Activated CD4-positive, alpha-beta T cell treated with anti-CD3 and anti-CD28 coated beads, Interleukin-2, amount 50 U/mL, for 4 hours (primary cell): Measurements from ENCODE around the gene RNF39.
"Not testable (repeated sequence)": the region's sequence is repeated elsewhere in the genome, so short reads cannot be mapped to it uniquely, and the experiment has no call there.

Source experiments
- DNase-seq, 2 experiments: peaks; one replicate each; pipeline ENCODE4 v3.0.0-alpha.2; 2020

Gene RNF39

DNA sequence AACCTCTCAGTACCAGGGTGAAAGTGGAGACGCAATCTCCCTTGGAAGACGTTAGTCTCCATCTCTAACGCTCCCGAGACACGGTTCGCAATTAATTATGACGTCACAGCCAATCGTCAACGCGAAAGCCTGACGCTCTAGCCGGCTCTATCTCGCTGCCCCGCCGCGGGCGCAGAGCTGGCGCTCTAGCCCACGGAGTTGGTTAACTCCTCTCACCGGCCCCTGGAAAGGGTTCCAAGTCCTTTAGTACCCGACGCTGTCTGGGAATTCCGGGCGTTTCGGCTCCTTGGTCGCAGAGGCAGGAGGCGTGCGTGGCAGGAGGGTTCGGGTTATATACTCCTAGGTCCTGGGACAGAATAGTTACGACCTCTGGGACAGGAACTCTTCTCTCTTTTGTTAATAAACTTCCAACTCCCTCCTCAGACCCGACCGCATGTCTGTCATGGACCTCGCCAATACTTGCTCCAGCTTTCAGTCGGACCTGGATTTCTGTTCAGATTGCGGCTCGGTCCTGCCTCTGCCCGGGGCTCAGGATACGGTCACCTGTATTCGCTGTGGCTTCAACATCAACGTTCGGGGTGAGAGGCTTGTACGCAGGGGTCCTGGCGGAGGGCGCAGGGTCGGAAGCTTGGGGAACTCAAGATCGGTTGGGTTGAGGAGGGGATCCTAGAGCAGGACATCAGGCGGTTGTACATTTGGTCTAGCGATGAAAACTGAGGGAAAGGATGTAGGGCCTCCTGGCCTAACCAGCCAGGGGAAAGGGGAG, 14.3 kb downstream of the RNF39 start, which contains the start of gene POLR1H:
TSS of gene POLR1H (plus strand) at position 174 of the 766 bp plus-strand sequence. CDS start at position 434, 260 bp downstream.
- DNase-seq: peak; percentile 80 to 81

DNA sequence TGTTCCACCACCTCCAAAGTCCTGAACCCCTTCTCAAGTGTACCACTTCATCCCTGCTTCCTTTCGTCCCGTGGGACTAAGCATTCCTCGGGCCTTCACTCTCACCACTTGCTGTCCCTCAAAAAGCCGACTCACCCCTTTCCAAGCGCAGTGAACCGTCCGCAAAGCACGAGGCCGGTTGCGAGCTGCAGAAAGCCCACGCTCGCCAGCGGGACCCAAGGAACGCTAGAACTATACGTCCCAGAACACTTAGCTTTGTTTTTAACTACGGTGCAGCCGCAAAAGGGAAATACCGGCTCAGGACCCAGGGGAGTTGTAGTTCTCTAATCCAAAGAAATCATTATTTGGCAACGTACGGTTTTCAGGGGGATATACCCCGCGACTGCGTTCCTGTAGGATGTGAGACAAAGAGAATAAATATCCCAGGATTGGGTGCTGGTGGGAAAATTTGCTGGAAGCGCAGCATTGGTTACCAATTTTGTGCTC, 14.9 kb downstream of the RNF39 start:
- DNase-seq: no peak

DNA sequence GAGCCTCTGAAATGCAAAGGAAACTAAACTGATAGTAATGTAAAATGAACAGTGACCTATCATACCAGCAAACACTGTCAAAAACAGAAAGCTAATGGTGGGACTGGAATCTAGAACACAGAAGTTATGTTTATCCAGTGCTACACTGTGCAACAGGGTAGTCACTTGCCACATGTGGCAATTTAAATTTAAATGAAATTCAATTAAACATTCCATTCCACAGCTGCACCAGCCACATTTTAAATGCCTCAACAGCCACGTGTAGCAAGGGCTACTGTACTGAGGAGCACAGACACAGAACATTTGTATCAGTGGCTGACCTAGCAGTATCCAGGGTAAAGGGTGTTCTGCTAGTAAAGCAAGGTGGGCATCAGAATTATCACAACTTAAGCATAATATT, 20.1 kb downstream of the RNF39 start:
- DNase-seq: no peak

DNA sequence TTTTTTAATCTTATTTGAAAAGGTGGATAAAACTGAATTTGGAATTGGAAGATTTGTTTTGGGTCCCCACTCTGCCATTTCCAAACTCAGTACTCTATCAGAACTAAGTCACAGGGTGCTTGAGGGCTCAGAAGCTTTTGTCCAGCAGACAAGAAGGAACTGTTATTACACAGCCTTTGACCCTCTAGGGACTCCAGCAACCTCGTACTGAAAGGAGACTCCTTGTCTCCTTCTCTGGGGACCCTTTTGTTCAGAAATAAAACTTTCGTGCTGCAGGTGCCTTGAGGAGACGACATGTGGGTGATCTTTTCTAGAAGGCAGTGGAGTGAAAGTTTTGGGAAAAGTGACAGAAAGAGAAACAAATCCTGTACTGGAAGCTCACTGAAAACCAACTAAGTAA, 21.9 kb downstream of the RNF39 start:
- DNase-seq: no peak

DNA sequence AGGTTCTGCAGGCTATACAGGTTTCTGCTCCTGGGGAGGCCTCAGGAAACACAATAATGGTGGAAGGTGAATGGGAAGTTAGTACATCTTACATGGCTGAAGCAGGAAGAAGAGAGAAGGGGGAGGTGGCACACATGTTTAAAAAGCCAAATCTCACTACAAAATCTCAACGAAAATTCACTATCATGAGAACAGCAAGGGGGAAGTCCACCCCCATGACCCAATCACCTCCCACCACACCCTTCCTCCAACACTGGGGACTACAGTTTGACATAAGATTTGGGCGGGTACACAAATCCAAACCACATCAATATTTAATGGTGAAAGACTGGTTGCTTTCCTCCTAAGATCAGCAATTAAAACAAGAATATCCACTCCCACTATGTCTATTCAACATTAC, 28.3 kb downstream of the RNF39 start:
- no peak for DNase-seq

DNA sequence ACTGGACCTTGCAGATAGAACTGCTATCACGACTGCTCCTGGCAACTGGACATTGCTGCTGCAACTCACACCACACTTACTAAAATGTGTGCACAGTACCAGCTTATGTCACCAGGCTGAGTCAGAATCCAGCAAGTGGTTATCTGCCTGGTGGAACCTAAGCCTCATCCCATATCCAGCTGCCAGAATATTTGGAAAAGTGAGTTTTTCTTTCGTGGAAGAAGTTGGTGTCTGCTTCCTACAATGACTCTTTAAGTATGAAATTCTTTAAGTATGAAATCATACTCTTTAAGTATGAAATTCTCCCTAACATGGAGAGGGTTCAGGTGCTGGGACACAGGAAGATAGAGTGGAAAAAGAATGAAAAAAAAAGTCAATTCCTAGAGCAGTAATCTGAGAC, 30.9 kb downstream of the RNF39 start:
- DNase-seq: no peak

DNA sequence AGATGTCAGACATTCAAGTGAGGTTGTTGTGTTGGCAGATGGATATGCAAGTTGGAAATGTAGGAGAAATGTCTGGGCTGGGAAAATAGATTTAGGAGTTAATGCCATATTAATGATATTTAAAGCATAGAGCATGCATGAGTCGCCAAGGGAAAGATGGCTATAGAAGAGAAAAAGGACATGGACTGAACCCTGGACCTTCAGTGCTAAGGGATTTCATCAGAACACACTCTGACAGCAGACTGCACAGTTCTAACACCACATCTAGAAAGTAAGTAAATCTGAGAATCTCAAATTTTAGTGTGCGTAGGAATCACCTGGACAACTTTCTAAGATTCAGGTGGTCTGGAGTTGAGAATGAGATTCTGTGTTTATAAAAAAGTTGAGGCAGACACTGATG, 31.8 kb downstream of the RNF39 start:
- DNase-seq: no peak

DNA sequence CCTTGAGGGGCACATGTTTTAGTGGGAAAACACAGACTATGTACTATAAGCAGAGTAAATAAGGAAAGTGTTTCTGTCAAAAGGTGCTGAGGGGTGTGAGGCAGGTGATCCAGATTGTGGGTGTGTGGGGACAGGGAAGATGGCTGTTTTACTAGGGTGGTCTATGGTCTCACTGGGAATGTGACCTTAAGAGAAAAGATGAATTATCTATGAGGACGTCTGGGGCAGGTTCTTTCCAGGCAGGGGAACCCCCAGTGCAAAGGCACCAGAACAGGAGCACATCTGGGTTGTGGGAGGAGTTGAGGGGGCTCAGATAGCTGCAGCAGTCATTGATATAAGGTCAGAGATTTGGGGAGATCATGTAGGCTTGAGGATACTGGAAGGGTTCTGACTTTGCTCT, 32.7 kb downstream of the RNF39 start:
- no peak for DNase-seq

DNA sequence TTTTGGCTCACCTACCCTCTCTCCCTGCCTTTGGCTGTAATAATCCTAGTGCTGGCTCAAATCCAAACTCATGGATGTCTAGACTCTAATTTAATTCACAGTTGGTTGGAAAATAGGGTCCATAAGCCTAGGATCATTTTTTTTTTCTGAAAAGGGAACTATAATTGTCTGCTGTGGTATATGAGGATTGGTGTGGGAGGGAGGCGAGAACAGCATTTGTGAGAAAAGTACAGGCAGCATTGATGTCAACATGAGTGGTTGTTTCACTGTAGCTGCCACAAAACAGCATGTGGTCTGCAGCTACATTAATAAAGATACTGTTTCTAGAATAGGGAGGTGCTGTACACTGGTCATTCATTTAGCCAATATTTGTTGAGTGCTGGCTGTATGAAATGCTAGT, 33.1 kb downstream of the RNF39 start:
- no peak for DNase-seq

DNA sequence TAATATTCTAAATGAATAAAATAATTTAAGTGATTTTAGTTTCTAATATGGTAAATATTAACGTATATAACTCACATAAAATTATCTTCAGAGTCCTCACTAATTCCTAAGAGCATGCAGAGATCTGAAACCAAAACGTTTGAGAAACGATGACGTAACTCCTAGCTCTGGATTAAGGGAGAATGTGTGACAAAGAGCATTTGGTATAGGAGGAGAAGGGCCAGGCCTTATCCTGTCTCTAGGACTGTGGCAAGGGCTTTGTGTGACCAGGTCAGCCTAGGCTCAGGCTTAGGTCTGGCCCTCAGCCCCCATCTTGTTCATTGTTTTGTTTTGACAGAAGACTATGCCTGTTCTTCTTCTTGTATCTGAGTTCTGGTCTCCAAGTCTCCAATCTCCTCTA, 33.7 kb downstream of the RNF39 start:
- DNase-seq: no peak

DNA sequence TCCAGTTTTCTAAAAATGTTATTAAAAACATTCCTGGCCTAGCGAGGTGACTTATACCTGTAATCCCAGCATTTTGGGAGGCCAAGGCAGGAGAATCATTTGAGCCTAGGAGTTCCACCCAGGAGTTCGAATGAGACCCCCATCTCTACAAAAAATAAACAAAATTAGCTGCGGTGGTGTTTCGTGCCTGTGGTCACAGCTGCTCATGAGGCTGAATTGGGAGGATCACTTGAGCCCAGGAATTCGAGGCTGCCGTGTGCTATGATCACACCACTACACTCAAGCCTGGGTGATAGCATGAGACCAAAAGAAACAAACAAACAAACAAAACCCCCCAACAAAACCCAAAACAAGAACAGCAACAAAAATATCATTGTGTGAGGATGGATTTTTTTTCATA, 34.3 kb downstream of the RNF39 start:
- no peak for DNase-seq

DNA sequence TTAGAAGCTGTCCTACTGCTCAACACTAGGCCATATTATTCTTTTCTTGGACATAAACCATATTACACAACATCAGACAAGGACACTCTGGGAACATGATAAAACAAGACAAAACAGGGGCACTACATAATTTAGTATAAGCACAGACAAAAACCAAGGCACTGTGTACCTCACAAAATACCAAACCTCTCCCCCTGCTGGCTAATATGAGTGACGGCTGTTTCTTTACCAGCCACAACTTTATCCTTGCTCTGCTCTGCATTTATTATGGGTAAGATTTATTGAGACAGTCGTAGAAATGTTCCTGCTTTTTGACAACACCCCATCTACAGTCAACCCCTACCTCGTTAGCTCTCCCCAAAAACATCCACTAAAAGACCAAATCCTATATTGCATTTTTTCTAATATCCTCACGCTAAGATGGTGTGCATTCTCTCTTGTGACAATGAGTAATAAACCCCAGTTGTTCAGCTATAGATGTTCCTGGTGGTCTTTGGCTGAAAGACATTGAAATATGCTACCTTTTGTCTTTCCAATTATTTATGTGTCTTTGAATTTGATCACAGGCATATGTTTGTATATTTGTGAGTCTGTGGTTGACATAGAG, 38.3 kb downstream of the RNF39 start:
- DNase-seq: no peak

DNA sequence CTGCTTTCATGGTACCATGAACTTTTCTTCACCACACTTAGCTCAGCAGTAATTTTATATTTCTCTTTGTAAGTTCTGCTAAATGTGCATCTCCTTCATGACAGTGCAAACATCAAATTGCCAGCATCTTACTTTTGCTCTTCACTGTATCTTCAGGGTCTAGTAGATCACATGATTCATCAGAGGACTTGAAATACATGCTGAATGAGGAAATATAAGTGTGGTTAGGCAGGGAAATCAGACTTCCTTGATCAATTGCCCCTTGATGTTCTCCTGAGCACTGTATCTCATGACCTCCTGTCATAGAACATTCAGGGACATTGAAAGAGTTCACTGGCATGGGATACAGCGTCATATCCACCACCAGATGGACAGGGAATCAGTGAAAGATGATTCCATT, 39.8 kb downstream of the RNF39 start:
- no peak for DNase-seq

DNA sequence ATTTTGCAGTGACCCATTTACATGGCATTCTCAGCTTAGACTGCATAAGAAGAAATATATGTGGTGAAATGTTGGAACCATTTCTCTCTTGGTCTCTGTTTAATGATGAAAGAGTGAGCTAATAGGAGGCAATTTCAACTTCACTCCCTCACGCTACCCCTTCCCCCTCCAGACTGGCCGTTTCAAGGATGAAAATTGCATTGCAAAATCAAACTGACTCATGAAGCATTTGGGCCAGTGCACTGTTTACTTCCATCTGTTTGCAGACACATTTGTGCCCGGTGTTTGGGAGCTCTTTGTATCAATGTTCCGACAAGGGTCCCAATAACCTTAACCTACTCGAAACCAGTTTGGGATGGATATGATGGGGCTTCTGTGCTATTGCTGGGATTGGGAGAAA, 42.1 kb downstream of the RNF39 start:
- not testable (repeated sequence) for DNase-seq

DNA sequence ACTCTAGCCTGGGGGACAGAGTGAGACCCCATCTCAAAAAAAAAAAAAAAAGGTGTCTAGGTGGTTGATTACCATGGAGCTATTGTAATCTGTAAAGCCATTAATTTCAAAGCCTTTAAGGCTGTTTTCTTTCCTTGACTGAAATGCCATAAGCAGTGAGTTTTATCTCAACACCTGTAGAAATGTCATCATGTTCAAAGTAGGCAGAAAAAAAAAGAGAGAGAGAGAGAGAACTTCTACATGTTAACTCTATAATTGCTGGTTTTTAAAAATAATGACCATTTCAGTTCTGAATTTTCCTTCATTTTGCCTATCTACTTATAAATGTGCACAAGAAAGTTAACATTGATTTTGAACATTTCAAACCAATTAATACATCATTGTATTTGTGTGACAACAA, 44.2 kb downstream of the RNF39 start:
- DNase-seq: no peak

DNA sequence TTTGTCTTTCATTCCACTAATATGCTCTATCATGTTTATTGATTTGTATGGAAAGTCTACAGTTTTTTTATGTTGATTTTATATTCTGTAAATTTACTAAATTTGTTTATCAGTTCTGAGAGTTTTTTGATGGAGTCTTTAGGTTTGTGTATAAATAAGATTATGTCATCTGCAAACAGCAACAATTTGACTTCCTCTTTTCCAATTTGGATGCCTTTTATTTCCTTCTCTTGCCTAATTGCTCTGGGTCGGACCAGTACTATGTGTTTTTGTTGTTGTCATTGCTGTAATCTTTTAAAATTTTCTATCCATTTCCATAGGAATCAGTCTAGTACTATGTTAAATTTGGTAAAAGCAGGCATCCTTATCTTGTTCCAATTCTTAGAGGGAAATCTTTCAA, 46.0 kb downstream of the RNF39 start:
- DNase-seq: no peak

DNA sequence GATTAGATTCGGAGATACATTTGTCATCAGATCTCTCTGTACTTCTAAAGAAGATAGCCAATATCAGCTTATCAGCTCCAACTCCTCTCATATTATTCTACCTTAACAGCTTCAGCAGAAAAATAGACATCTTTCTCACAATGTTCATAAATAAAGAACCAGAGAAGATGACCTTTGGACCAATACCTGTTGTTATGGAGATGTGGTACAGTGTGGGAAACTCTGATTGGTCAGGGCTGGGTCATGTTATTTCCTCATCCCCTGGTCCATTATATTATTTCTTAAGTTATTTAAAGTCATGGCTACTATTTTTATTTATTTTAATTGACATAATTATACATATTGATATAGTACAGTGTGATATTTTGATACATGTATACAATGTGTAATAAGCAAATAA, 50.4 kb downstream of the RNF39 start:
- DNase-seq: no peak

DNA sequence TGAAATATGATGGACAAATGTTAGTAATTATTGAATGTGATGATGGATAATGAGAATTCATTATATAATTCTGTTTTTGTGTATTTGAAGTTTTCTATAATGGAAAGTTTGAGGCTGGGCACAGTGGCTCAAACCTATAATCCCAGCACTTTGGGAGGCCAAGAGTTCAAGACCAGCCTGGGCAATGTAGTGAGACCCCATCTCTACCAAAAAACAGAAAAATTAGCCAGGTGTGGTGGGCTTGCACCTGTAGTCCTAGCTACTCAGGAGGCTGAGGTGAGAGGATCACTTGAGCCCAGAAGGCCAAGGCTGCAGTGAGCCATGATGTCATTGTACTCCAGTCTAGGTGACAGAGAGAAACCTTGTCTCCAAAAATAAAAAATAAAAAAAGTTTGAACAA, 52.9 kb downstream of the RNF39 start:
- not testable (repeated sequence) for DNase-seq

DNA sequence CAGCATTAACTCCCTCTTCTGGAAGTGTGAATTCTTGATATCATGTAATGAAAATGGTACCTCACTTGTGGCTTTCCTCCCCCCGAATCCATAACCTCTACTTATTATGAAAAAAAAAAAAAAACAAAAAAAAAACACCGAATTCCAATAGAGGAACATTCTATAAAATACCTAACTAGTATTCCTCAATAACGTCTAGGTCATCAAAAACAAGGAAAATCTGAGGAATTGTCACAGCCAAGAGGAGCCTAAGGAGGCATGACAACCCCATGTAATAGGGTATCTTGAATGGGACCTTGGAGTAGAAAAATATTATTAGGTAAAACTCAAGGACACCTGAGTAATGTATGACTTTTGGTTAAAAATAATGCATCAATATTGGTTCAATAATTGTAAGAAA, 53.4 kb downstream of the RNF39 start:
- DNase-seq: no peak

DNA sequence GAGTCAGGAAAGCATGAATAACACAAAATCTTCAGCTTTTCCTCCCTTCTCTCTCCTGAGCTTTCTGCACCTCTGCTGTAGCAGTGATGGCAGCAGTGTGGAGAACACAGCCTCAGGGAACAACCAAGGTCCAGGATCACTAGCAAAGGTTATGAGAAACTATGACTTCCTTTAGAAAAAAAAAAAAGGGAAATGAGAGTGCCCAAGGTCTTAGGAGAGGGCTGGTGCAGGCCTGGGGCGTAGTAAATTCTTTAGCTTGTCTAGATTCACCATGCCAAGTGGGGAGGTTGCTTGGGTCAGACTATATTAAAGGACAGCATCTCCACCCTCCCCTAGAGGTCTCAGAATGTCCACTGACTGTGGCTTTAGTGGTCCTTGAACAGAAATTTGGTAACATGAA, 54.9 kb downstream of the RNF39 start:
- no peak for DNase-seq
